Measurements from ENCODE around the gene EDIL3. TPM values are rescaled to one million over a fixed set of nuclear protein-coding genes. Genes with fewer than 3 reads are reported as not detected.
"Not testable (repeated sequence)": the region's sequence is repeated elsewhere in the genome, so short reads cannot be mapped to it uniquely, and the experiment has no call there.

The EDIL3 gene
- total RNA-seq, 1 donor from 2014 or later: 29.4 TPM

DNA sequence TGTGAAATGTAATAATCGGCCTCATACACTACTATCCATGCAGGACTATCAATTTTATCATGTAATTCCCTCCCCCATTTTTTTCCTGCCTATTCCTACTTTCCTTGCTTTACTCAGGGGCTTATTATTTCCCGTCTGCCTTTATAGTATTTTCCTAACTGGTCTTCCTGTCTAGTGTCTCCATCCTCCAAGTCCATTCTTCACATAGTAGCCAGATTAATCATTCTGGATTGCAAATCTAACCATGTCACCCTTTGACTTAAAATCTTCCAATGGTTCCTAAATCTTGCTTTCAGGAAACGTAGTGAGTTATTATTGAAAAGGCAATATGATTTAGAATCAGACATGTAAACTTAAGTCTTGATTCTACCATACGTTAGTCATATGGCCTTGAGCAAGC is 356.6 kb downstream of the EDIL3 start:
- DNase-seq (ENCODE audit: low spot score): no peak
- intact Hi-C loops (cut with DNase I): no loop called here
- no peak for ATAC-seq

DNA sequence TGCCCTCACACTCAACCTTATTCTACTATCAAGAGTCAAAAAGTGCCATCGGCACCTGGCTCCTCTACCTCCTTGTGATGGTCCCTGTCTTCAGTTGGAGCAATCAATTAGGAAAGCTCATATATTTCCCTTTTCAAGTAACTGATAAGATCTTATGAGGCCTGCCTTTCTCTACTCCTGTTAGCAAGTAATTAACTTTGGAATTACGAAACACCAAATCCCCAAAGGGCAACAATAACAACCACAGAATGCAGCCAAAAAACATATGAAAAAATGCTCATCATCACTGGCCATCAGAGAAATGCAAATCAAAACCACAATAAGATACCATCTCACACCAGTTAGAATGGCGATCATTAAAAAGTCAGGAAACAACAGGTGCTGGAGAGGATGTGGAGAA is 366.2 kb downstream of the EDIL3 start:
- DNase-seq (ENCODE audit: low spot score); intact Hi-C loops (cut with DNase I); ATAC-seq: not testable (repeated sequence)

- intact Hi-C loops (cut with DNase I): no loop called here
- DNase-seq (ENCODE audit: low spot score) (no peak), ATAC-seq (no peak)
Measured at GRCh38 chr5:84017523-84018172, 367.0 kb downstream of the EDIL3 start.

DNA sequence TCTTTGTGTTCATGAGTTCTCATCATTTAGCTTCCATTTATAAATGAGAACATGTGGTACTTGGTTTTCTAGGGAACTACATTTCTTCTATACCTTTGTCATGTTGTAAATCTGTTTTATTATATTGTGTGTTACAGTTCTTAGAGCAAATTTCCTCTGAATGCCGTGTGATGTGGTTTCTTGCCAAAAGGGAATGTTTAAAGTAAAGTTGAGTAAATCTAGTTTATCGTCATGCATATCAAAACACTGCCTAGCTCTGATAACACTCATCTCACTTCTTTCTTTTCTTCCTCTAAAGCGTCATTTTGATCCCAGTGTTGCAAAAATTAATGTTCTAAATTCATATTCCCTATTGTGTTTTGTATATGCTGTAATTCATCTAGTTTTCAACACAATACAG is 368.6 kb downstream of the EDIL3 start:
- ATAC-seq (no peak), DNase-seq (ENCODE audit: low spot score) (no peak)
- intact Hi-C loops (cut with DNase I): no loop called here

DNA sequence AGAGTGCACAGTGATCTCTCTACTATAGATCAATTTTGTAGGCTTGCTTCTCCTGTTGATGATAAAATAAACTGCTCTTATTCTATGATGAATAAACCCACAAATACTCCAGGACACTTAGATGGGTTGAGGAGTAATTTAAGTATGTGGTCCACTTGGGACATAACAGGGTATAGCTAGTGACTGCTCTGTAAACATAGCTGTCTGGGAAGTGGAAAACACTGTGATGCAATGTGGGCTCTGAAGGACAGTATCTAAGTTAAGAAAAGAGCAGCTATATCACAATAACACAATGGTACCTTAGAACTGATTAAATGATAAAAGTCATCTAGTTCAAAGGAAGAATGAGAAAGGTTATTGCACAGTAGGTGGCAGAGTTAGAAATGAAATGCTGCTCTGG is 369.7 kb downstream of the EDIL3 start:
- DNase-seq (ENCODE audit: low spot score) (no peak), ATAC-seq (no peak)
- intact Hi-C loops (cut with DNase I): no loop called here

GRCh38 chr5:83993803-83994202 is 390.9 kb downstream of the EDIL3 start:
- DNase-seq (ENCODE audit: low spot score) (no peak), ATAC-seq (no peak)

DNA sequence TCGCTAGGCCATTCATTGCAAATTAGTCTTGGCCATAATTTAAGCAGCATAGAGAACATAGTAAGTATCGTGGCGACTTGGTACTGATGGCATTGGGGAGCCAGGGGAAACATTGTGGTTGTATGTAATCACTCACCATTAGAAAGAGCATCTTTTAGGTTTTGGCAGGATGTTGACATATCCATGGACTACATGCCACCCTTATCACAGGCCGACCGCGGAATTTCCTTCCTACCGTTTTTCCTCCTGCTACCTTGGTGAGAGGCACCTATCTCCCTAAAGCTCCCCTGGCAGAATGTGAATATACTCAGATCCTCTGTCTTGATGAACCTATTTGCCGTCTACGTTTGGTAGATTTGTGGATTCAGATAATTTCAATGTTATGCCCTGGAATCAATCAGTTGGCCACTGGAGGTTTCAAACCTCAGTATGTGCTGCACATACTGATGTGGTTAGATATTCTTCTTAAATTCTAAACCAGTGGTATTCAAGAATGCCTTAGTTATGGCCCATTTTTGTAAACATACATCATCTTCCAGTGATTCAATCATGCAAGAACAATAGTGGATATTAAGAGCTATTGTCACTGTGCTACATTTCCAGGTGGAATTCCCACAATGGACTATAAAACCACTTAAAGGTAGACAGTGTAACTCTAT is 393.0 kb downstream of the EDIL3 start:
- ATAC-seq: no peak
- intact Hi-C loops (cut with DNase I): no loop called here
- no peak for DNase-seq (ENCODE audit: low spot score)

More at GRCh38 chr5:83993803-83994202, 390.9 kb downstream of the EDIL3 start:
- intact Hi-C loops (cut with DNase I): no loop called here

GRCh38 chr5:83988293-83988685 is 396.4 kb downstream of the EDIL3 start:
- intact Hi-C loops (cut with DNase I): no loop called here
- DNase-seq (ENCODE audit: low spot score) (no peak), ATAC-seq (no peak)

- intact Hi-C loops (cut with DNase I): no loop called here
- DNase-seq (ENCODE audit: low spot score) (no peak), ATAC-seq (no peak)
Measured at GRCh38 chr5:83987513-83988292, 397.0 kb downstream of the EDIL3 start.

DNA sequence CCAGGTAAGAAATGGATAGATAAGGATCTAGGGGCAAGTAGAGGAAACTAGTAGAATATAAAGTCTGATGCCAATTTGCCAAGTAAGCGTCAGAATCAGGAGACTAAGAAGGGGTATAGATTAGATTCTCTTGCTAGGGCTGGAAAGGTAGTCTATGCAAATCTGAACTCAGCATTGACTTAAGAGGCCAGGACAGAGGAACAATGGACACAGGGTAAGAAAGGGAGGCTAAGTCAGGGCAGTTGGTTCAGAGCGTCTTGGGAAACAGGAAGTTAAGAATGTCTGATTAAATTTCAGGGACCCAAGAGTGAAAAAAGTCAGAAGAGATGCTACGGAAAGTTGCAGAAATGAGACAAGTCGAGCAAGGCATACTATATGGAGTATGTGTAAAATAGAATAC is 400.8 kb downstream of the EDIL3 start:
- DNase-seq (ENCODE audit: low spot score): no peak
- intact Hi-C loops (cut with DNase I): no loop called here
- ATAC-seq: no peak

- ATAC-seq (no peak), DNase-seq (ENCODE audit: low spot score) (no peak)
- intact Hi-C loops (cut with DNase I): no loop called here
Measured at GRCh38 chr5:83973925-83974815, 410.5 kb downstream of the EDIL3 start.

- intact Hi-C loops (cut with DNase I): no loop called here
- ATAC-seq (no peak), DNase-seq (ENCODE audit: low spot score) (no peak)
Measured at GRCh38 chr5:83972909-83973308, 411.8 kb downstream of the EDIL3 start.

DNA sequence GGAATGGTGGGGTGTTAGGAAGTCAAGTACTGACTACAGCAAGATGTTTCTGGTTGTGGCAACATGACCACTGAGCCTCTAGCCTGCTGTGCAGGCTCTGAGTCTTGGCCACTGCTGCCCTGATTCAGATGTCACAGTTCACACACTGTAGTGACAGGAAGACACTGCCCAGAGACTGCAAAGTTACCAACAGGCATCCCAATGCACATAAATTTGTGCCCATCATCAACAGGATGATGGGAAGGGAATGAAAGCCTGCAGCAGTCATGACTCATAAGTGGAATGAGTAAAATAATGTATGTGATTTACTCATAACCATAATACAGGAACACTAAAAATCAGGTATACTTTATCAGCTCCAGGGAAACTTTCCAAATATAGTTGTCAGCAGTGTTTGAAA is 412.4 kb downstream of the EDIL3 start:
- intact Hi-C loops (cut with DNase I): no loop called here
- DNase-seq (ENCODE audit: low spot score) (no peak), ATAC-seq (no peak)

DNA sequence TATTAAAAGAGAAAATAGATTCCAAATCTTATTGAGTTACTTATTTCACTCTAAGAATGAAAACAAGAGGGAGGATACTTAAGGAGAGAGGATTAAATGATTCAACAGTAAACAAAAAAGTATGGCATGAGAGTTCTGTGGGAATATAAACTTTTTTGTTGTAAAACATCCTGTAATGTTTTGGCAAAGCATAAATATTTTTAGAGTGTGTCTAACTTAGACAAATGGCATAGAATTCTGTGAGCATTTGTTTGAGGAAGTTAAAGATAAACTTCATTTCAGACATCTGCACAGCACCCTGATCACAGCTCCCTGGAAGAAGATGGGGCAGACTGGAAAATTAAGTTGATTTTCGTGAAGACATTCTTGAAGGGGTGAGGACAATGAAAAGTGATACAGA is 417.3 kb downstream of the EDIL3 start:
- intact Hi-C loops (cut with DNase I): no loop called here
- DNase-seq (ENCODE audit: low spot score) (no peak), ATAC-seq (no peak)

- ATAC-seq (no peak), DNase-seq (ENCODE audit: low spot score) (no peak)
- intact Hi-C loops (cut with DNase I): no loop called here
Measured at GRCh38 chr5:83965441-83965840, 419.2 kb downstream of the EDIL3 start.

- no peak for ATAC-seq
- intact Hi-C loops (cut with DNase I): no loop called here
- DNase-seq (ENCODE audit: low spot score): no peak
Measured at GRCh38 chr5:83964271-83964670, 420.4 kb downstream of the EDIL3 start.

- no peak for DNase-seq (ENCODE audit: low spot score)
- ATAC-seq: no peak
- intact Hi-C loops (cut with DNase I): no loop called here
Measured at GRCh38 chr5:83957188-83957587, 427.5 kb downstream of the EDIL3 start.

DNA sequence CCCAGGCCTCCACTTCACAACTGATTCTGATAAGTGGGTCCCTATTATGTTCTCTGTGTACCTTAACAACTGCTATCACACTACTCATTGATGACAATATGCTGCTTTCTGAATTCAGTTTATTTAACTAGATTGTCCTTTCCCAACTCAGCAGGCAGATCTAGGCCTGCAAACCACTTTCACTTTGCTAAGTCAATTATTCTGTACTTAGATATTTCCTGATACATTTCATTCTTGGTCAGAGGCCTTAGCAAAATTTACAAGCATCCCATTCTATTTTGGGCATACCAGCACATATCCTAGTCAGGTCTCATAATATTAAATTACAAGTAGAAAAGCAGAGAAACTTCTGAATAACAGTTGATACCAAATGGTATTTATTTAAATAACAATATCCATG is 428.3 kb downstream of the EDIL3 start:
- ATAC-seq (no peak), DNase-seq (ENCODE audit: low spot score) (no peak)
- intact Hi-C loops (cut with DNase I): no loop called here

DNA sequence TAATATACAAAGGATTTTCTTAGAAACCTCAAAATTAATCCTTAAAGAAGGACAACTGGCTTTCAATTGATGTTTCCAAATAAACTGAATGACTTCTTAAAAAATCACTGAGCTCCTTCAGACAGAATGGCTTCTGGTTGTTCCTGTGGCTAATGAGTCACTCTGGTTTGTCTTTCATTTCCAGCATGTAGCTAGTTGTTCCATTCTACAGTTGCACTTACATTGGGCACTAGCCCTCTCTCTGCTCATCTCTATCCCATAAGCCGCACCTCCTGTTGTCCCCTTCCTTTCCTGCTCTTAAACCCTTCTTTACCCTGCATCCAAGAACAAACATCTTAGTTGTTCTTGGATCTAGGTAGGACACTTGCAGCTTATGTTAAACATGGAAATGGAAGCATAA is 428.8 kb downstream of the EDIL3 start:
- DNase-seq (ENCODE audit: low spot score): no peak
- intact Hi-C loops (cut with DNase I): no loop called here
- ATAC-seq: no peak

Data from sciatic nerve (tissue), 2 donors.